Pancreas (tissue), 10 donors: Measurements from ENCODE around the gene HIVEP3. TPM values are rescaled to one million over a fixed set of nuclear protein-coding genes. Genes with fewer than 3 reads are reported as not detected.

ENCODE experiments used
- ATAC-seq, 4 donors: fragments of 200-7000 bp; cut with Tn5 transposase; one replicate each; pipeline versions ENCODE4 v1.8.0 to v1.9.1; 2020; ENCODE audit warnings: mild to moderate bottlenecking in 4 of 4, moderate library complexity in 4 of 4
- DNase-seq, 6 donors: peaks; one replicate each; pipeline ENCODE4 v3.0.0-alpha.2; 2020
- FAIRE-seq: peaks from 2 replicates; lab custom pipeline; 2012; peaks lifted over from hg19 to GRCh38; lab: Jason Lieb, UNC
- H3K27ac ChIP-seq, 4 donors: fragments of 200-600 bp; sonication (generic); 1 replicate in 3 of 4; 2 replicates in 1 of 4; pipeline versions ENCODE4 v1.5.0 to v1.8.0; 2020
- H3K27me3 ChIP-seq, 4 donors: fragments of 200-600 bp; one replicate each; pipeline ENCODE4 v1.8.0; 2021
- H3K36me3 ChIP-seq, 3 donors: fragments of 200-600 bp; sonication (generic) in 1 of 3; one replicate each; pipeline versions ENCODE4 v1.5.0 to v1.8.0; 2020 to 2021
- H3K4me1 ChIP-seq, 3 donors: fragments of 200-600 bp; one replicate each; pipeline ENCODE4 v1.8.0; 2021
- H3K4me3 ChIP-seq, 4 donors: fragments of 200-600 bp; sonication (generic) in 2 of 4; one replicate each; pipeline versions ENCODE4 v1.5.0 to v1.8.0; 2020 to 2021
- H3K9me3 ChIP-seq, 4 donors: fragments of 200-600 bp; one replicate each; pipeline ENCODE4 v1.8.0; 2021
- WGBS, 2 donors: extraction: QIAGEN DNeasy Blood & Tissue Kit; methylation state at CpG; one replicate each; pipeline ENCODE4 v1.1.7; 2013; 5-methylcytosine and 5-hydroxymethylcytosine counted together
- intact Hi-C, 3 donors: fragments of 100-400 bp; cut with DNase I; formaldehyde crosslinking; loops; one replicate each; pipeline versions ENCODE4 v1.11.1 to v1.14.2; 2022
- polyA plus RNA-seq, 2 donors: library from polyadenylated mRNA; stranded (reverse); fragments of 200-250 nt; gene quantifications; one replicate each; pipeline ENCODE4 v1.2.3, GENCODE V29; 2013
- total RNA-seq, 6 donors: library from RNA; stranded (reverse); fragmentation: NEBNext Ultra II Directional in 4 of 6; extraction: Animal tissue kit (Norgen Biotek cat#: 25700) in 4 of 6; gene quantifications; one replicate each; pipeline versions ENCODE4 v1.2.1 to v1.2.4, GENCODE V29; 2021 to 2023
- TF ChIP-seq, protein P1 (sequence below), 4 donors: fragments of 200-600 bp; sonication (generic) in 3 of 4; IDR thresholded peaks; one replicate each; pipeline versions ENCODE4 v1.5.0 to v1.8.0; 2021; ENCODE audit warnings: antibody characterized with exemption in 4 of 4
- donor health status: healthy with polysubstance abuse.
- donor health status: DM: no; HTN: no; CAD: no; lungs with moderate emphysema.
- donor health status: DM: no; HTN: no; CAD: no.
- donor health status: control.
- donor health status: control.
- donor health status: Bipolar disorder and iron deficiency.
- donor health status: DM: yes; HTN: yes; CAD: no.
- donor health status: DM: no; HTN: no; CAD: no.
- donor health status: DM: no; HTN: no; CAD: no.
- donor health status: DM: yes; HTN: yes; CAD: no.

HIVEP3 gene
- total and polyA plus RNA-seq, 8 donors = 2.7 to 5.0 (median 3.1) TPM

DNA sequence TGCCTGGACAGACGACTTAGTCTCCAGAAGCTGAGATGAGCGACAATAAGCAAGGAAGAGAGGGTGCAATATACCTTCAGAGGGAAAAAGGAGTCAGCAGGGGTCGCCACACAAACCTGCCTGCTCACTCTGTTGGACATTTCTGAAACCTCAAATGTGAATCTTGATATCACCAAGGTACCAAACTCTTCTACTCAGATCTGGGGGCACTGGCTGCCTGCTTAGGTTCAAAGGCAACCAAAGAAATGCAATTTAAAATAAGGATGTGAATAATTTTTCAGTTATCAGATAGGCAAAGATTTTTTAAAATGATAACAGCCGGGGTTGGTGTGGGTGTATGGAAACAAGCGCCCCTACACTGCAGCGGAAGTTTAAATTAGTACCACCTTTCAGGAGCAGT is 164.2 kb downstream of the HIVEP3 start:
- WGBS, 2 donors = 87% methylated on average over 6 of the region's 6 CpGs
- DNase-seq = peak in 1 of 6 donors; percentile 14
- H3K9me3 ChIP-seq = no peaks in the 10 kb centered on the region
- H3K4me1 ChIP-seq = no peaks in the 10 kb centered on the region
- intact Hi-C loops = no loop called here
- no peak overlapping the region for H3K4me3 ChIP-seq
- no peaks in the 10 kb centered on the region for H3K36me3 ChIP-seq
- ATAC-seq = no peak
- no peak overlapping the region for H3K27ac ChIP-seq
- FAIRE-seq = no peak
- TF ChIP-seq, protein P1, sequence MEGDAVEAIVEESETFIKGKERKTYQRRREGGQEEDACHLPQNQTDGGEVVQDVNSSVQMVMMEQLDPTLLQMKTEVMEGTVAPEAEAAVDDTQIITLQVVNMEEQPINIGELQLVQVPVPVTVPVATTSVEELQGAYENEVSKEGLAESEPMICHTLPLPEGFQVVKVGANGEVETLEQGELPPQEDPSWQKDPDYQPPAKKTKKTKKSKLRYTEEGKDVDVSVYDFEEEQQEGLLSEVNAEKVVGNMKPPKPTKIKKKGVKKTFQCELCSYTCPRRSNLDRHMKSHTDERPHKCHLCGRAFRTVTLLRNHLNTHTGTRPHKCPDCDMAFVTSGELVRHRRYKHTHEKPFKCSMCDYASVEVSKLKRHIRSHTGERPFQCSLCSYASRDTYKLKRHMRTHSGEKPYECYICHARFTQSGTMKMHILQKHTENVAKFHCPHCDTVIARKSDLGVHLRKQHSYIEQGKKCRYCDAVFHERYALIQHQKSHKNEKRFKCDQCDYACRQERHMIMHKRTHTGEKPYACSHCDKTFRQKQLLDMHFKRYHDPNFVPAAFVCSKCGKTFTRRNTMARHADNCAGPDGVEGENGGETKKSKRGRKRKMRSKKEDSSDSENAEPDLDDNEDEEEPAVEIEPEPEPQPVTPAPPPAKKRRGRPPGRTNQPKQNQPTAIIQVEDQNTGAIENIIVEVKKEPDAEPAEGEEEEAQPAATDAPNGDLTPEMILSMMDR (IDR thresholded peaks at IDR 0.05) = no peak
- H3K27me3 ChIP-seq = no peaks in the 10 kb centered on the region

DNA sequence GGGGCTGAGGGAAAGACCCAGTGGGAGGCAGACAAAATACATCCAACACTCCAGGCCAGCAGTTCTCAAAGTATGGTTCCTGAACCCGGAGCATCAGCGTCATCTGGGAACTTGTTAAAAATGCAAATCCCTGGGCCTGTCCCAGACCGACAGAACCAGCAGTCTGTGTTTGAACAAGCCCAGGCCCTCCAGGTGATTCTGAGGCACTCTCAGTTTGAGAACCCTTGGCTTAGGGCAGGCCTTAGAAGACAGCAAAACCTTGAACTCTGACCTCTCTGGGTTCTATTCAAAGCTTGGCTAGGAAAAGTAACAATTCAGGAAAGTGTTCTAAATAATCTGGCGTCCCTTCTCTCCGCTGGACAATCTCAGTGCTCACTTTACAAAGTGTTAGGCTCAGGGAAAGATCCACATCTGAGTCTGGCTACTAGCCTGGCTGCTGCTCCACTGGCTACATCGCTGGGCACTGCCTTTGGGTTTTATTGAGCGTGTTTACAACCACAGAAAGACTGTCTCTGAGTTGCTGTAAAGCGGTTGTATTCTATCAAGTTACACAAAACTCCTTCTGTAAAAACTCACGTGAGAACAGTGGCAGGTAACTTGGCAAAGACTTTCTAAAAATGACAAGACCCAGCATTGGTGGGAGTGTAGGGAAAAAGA is 166.1 kb downstream of the HIVEP3 start:
- WGBS, 2 donors = 77 to 79% methylated on average over 9 of the region's 9 CpGs
- FAIRE-seq = no peak
- no peaks in the 10 kb centered on the region for H3K36me3 ChIP-seq
- no peaks in the 10 kb centered on the region for H3K9me3 ChIP-seq
- no peak for ATAC-seq
- no peaks in the 10 kb centered on the region for H3K4me1 ChIP-seq
- no peaks in the 10 kb centered on the region for H3K27me3 ChIP-seq
- intact Hi-C loops = no loop called here
- peak in 1 of 6 donors; percentile 16 for DNase-seq
- H3K4me3 ChIP-seq = no peak overlapping the region
- H3K27ac ChIP-seq = no peak overlapping the region
- TF ChIP-seq, protein P1 (IDR thresholded peaks at IDR 0.05) = no peak

DNA sequence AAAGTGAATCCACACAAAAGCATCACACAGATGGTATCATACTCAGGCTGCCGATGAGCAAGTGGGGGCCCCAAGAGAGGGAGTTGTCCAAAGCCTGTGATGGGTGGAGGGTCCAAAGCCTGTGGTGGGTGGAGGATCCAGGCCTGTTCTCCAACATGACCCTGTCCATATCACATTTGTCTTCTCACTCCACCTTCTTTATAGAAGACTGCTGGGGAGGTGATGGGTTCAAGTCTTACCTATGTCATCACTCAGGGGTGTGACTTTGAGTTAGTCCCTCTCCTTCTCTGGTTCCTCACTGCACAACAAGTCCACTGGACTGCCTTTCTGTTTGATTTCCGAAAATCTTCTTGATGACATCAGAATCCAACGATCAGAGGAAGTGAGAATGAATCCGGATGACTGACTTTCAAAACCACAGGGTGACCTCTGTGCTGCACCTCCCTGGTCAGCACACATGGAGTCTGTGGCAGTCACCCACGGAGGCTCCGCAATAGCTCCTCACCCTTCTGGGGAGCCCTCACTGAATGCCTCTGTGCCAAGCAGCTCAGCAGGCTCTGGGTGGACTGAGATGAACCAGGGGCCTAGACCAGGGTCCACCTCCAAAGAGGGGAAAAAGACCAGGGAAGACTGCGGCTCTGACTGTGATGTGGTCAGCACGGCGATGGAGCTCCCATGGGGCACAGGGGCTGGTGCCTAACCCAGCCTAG is 166.8 kb downstream of the HIVEP3 start:
- DNase-seq (peak in 1 of 6 donors; percentile 41), ATAC-seq (peak in 3 of 4 donors; percentile 17 to 80 (median 65)), FAIRE-seq (no peak)
- no peaks in the 10 kb centered on the region for H3K4me1 ChIP-seq
- H3K9me3 ChIP-seq = no peaks in the 10 kb centered on the region
- H3K36me3 ChIP-seq = no peaks in the 10 kb centered on the region
- intact Hi-C loops = no loop called here
- TF ChIP-seq, protein P1 (IDR thresholded peaks at IDR 0.05) = no peak
- no peak overlapping the region for H3K4me3 ChIP-seq
- WGBS, 2 donors = 93% methylated on average over 9 of the region's 9 CpGs
- H3K27ac ChIP-seq = no peak overlapping the region
- no peaks in the 10 kb centered on the region for H3K27me3 ChIP-seq

DNA sequence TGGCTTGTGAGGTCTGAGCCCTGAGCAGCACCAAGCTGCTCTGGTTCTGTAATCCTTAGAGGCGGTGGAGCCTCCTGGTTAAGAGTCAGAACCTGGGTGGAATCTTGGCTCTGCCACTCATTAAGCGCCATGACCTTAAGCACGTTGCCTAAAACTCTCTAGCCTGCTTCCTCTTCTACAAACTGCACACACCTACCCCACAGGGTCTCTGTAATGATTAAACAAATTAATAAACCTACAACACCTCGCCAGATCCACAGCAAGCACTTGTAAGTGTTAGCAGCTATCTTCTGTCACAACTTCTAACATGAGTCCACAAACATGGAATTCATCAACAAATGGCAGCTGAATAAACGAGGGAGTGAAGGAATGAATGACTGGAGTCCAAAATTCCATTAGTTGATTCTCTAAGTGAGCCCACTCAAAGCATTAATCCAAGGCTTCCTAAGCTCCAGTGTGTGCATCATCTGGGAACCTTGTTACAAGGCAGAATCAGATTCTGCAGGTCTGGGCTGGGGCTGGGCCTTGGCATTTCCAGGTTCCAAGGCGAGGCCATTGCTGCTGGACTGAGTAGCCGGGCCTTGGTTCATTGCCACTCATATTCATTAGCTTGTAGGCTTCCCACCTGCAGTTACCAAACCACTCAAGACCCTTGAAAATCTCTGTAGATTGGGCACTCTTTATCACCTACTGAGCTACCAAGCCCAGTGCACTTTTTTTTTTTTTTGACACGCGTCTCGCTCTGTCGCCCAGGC is 168.6 kb downstream of the HIVEP3 start:
- 64% methylated on average over 11 of the region's 11 CpGs for WGBS, 2 donors
- Histone ChIP-seq H3K4me3 (no peak overlapping the region), H3K36me3 (no peaks in the 10 kb centered on the region), H3K4me1 (no peaks in the 10 kb centered on the region), H3K9me3 (no peaks in the 10 kb centered on the region), H3K27ac (no peak overlapping the region), H3K27me3 (no peaks in the 10 kb centered on the region)
- ATAC-seq (peak in 2 of 4 donors; percentile 24 to 61), DNase-seq (peak in 1 of 6 donors; percentile 48), FAIRE-seq (no peak)
- TF ChIP-seq, protein P1 (IDR thresholded peaks at IDR 0.05) = no peak
- intact Hi-C loops = no loop called here
